Omental fat pad (tissue), 4 donors: Measurements from ENCODE around the gene BUD23. TPM values are rescaled to one million over a fixed set of nuclear protein-coding genes. Genes with fewer than 3 reads are reported as not detected.

Experiments used
- small RNA-seq: library from RNA; depleted of rRNA; stranded (forward); fragments of <200 nt; gene quantifications from one replicate; pipeline ENCODE3, GENCODE V24; 2016
- total RNA-seq, 4 donors: library from RNA; depleted of rRNA; stranded (reverse); fragments of >200 nt; gene quantifications; one replicate each; pipeline ENCODE4 v1.1.0, GENCODE V29; 2016

Gene BUD23
- total RNA-seq, 4 donors from 2014 or later: 28.8 to 52.2 (median 45.0) TPM

Small RNA genes lying within 50 kb of the gene (small RNA-seq; reads per million reads assigned to genes)
- gene MIR4284 (not detected), gene RN7SL265P (not detected)

Other genes with a start within 250 kb of the BUD23 start
- 1 to 10 TPM in 1 of 4 donors, under 1 TPM in 3; 0.65 to 1.1 (median 0.94) TPM for gene FZD9, start 249.8 kb upstream of the BUD23 start, total RNA-seq
- 10 to 100 TPM; 42.9 to 61.4 (median 54.9) TPM for gene BAZ1B, start 161.3 kb upstream of the BUD23 start, total RNA-seq
- gene BCL7B, start 125.9 kb upstream of the BUD23 start, total RNA-seq: 10 to 100 TPM; 51.9 to 91.9 (median 78.3) TPM
- gene TBL2, start 105.0 kb upstream of the BUD23 start, total RNA-seq: 10 to 100 TPM; 29.5 to 51.6 (median 40.1) TPM
- gene MLXIPL, start 59.1 kb upstream of the BUD23 start, total RNA-seq: 100 to 1,000 TPM in 1 of 4 donors, 10 to 100 TPM in 3; 37.3 to 217 (median 54.5) TPM
- gene VPS37D, start 15.8 kb upstream of the BUD23 start, total RNA-seq: 1 to 10 TPM in 2 of 4 donors, under 1 TPM in 1, not detected in 1; 0.28 to 1.5 (median 1.1) TPM
- 1 to 10 TPM; 4.0 to 5.3 (median 4.7) TPM for gene DNAJC30, start 144 bp upstream of the BUD23 start, total RNA-seq
- gene STX1A, start 36.1 kb downstream of the BUD23 start, total RNA-seq: 10 to 100 TPM in 1 of 4 donors, 1 to 10 TPM in 3; 3.6 to 10.4 (median 4.8) TPM
- gene ABHD11, start 55.2 kb downstream of the BUD23 start, total RNA-seq: 10 to 100 TPM in 2 of 4 donors, 1 to 10 TPM in 2; 6.6 to 13.9 (median 9.4) TPM
- under 1 TPM in 1 of 4 donors, not detected in 3; 0.28 TPM for gene CLDN3, start 86.7 kb downstream of the BUD23 start, total RNA-seq
- gene CLDN4, start 147.4 kb downstream of the BUD23 start, total RNA-seq: under 1 TPM in 3 of 4 donors, not detected in 1; 0.19 to 0.65 (median 0.60) TPM
- gene METTL27, start 158.9 kb downstream of the BUD23 start, total RNA-seq: 1 to 10 TPM in 3 of 4 donors, not detected in 1; 2.5 to 5.7 (median 3.4) TPM
- gene TMEM270, start 177.6 kb downstream of the BUD23 start, total RNA-seq: not detected